Activated CD8-positive, alpha-beta memory T cell treated with anti-CD3 and anti-CD28 coated beads for 36 hours (primary cell): ENCODE results near the gene YES1. TPM values are rescaled to one million over a fixed set of nuclear protein-coding genes. Genes with fewer than 3 reads are reported as not detected.

ENCODE experiments used
- CTCF ChIA-PET: fragments of 350-600 bp; sonication (Branson Sonifier 250); formaldehyde crosslinking; loops from one replicate; lab custom pipeline; 2021; ENCODE audit warnings: antibody characterized with exemption; lab: Charles Lee
- POLR2A ChIA-PET: fragments of 350-600 bp; sonication (Branson Sonifier 250); formaldehyde crosslinking; loops from one replicate; lab custom pipeline; 2021; ENCODE audit warnings: antibody characterized with exemption; lab: Charles Lee
- total RNA-seq, 2 experiments: library from RNA; stranded (reverse); gene quantifications; one replicate each; pipeline ENCODE4 v1.2.3, GENCODE V29; 2021

The YES1 gene
- total RNA-seq, 2 experiments from 2014 or later = 27.4 to 32.2 TPM

DNA sequence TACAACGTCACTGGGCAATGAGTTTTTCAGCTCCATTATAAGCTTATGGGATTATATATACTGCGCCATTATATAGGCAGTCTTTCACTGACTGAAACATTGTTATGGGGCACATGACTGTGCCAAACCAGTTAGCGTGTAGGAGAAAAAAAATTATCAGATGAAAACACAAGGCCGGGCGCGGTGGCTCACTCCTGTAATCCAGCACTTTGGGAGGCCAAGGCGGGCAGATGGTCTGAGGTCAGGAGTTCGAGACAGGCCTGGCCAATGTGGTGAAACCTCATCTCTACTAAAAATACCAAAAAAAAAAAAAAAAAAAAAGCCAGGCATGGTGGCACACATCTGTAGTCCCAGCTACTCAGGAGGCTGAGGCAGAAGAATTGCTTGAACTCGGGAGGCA, 129.6 kb downstream of the YES1 start:
- CTCF ChIA-PET = interaction anchor here (1.5 to 2.1 kb wide), 2 partner anchors 25 to 58 kb away, joined by 4 read pairs; partner anchors contain the start of gene TYMS

DNA sequence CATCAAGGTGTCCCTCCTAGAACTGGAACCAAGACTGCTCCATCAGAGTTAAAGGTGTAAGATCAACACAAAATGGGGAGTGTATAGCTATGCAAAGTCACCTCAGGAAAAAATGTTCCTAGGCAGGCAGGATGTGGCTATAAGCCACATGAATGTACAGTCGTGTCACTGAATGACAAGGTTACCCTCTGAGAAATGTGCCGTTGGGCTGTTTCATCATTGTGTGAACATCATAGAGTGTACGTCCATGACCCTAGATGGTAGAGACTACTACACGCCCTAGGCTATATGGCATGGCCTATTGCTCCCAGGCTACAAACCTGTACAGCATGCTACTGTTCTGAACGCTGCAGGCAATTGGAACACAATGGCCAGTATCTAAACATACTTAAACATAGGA, 130.1 kb downstream of the YES1 start:
- CTCF ChIA-PET = interaction anchor here (1.5 to 2.1 kb wide), 2 partner anchors 24 to 58 kb away, joined by 4 read pairs; partner anchors contain the start of gene TYMS
- POLR2A ChIA-PET = interaction anchor here (0.6 kb wide), 1 partner anchor 151 kb away, joined by 5 read pairs; no protein-coding TSS in a partner anchor

More for the DNA sequence above, 129.6 kb downstream of the YES1 start:
- POLR2A ChIA-PET = interaction anchor here (0.7 kb wide), 1 partner anchor 99 kb away, joined by 3 read pairs; no protein-coding TSS in a partner anchor

DNA sequence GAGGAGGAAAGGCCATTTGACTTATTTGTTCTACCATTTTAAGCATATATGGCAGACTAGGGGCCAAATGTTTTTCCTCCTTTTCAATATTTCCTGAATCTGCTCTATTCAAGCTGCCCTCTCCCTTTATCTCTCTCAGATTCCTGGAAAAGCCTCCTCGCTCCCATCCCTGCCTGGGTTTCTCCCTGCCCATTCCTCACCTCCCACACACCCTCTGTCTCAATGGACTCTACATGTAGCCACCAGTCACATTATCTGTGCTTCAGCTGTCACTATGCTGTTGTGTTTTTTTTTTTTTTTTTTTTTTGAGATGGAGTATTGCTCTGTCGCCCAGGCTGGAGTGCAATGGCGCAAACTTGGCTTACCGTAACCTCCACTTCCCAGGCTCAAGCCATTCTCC, 131.7 kb downstream of the YES1 start:
- CTCF ChIA-PET = interaction anchor here (0.6 to 2.1 kb wide), 4 partner anchors 11 to 231 kb away, joined by 3 to 4 read pairs (median 3); partner anchors contain the start of gene TYMS
- POLR2A ChIA-PET = no interaction called here

DNA sequence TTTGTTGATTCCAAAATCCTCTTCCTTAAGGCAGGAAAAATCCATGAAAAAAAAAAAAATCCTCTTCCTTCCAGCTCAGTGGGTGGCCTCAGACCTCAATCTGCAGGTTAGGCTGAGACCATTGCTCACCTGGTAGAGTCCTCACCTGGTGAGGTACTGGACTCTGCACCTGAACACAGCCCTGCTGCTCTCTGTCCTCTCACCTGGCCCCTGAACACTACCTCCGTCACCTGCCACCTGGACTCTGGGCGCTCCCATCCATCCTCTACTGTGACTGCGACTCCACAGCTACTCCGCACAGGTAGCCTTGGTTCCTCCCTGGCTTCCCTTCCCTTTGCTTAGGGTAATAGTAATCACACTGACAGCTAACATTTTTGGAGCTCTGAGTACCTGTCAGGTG, 132.5 kb downstream of the YES1 start:
- CTCF ChIA-PET = no interaction called here
- POLR2A ChIA-PET = interaction anchor here (0.6 kb wide), 1 partner anchor 30 kb away, joined by 3 read pairs; no protein-coding TSS in a partner anchor

DNA sequence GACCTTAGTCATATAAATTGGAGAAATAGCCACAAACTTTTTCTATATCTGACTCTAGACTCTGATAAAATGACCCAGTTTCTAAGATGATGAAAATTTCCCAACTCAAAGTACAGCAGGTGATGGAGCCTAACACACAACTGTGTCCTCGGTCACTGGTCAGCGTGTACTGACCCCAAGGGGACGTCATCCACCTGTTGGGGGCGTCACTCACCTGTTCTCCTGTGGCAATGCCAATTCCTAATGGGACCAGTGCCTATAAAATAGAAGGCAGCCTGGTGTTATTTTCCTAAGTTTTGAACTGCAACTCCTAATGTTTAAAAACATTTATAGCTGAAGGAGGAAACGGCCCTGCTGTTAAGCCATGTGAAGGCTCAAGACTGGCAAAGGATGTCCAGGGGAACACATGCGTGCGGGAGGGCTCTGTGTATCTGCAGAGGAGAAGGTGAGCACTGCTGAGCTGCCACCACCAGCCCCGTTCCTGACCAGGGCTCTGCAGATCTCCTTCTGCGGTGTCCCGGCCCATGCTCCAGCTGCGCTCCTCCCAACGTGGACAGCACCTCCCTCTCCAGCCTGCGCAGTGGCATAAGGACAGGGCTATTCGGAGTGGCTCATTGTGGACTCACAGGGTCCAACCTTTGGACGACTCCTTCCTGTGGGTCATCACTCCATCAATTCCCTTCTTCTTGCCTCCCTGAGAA, 133.4 kb downstream of the YES1 start:
- CTCF ChIA-PET = no interaction called here
- POLR2A ChIA-PET = interaction anchor here (0.6 kb wide), 1 partner anchor 29 kb away, joined by 3 read pairs; no protein-coding TSS in a partner anchor

DNA sequence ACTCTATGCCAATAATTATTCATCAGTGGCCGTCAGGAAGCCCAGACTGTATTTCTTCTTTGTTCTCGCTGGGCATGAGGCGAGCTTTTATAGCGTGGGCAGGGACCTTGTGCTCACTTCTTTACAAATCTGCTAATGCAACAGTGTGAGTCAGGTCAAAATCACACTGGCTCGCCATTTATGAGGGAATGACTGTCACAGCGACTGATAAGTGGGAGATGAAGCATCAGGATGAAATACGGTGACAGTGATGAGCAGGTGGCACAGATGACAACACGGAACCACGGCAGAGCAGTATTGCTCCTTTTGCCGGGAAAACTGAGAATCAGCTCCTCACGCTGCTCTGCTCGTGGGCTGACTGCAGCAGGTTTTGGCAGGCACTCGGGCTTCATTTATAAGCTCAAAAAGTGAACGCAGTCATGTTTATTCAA, 134.1 kb downstream of the YES1 start:
- ChIA-PET POLR2A (no interaction called here), CTCF (no interaction called here)

DNA sequence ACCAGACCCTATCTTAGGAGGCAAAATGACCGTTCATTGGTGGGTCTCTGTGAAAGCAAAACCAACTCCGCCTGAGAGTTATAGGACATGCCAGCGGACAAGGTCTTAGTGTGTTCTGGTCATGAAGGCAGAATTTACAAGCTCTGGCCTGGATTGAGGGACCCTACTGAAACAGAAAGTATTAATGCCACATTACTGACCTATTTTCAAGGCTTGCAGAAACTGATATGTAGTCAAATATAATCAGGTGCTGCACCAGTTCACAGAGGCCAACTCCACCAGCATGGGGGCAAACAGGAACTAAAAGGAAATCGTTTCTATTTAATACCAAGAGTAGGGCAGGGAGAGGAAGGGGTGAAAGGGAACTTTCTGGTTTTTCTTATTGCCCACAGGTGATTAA, 134.9 kb downstream of the YES1 start:
- ChIA-PET CTCF (no interaction called here), POLR2A (no interaction called here)

DNA sequence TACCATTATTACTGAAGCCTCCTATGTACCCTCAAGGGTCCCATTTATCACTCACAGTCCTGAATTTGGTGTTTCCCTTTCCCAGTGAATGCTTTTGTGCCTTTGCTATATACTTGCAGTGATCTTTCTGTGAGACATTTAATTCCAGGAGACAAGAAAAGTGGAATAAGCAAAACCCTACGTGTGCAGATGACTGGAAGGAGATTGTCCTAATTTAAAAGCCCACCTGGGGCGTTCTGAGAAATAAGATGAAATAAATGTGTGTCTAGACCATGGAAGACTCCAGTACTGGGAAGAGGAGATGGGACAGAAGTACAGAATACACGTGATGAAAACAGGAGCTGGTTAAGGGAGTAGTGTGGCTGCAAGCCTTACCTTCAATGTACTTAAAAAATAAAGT, 135.3 kb downstream of the YES1 start:
- ChIA-PET POLR2A (no interaction called here), CTCF (no interaction called here)

DNA sequence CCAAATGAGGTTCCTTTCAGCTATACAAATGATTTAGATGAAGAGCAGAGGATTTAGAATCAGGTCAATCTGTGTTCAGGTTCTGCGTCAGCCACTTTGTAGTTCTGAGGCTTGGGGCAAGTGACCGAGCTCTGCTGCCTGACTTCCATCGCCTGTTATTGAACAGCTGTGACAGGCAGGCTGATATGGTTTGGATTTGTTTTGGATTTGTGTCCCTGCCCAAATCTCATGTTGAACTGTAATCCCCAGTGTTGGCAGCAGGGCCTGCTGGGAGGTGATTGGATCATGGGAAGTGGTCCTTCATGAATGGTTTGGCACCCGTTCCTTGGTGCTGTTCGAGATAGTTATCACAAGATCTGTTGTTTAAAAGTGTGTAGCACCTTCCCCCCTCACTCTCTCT, 136.0 kb downstream of the YES1 start:
- ChIA-PET POLR2A (no interaction called here), CTCF (interaction anchor here (0.9 kb wide), 1 partner anchor 9 kb away, joined by 3 read pairs; no protein-coding TSS in a partner anchor)

DNA sequence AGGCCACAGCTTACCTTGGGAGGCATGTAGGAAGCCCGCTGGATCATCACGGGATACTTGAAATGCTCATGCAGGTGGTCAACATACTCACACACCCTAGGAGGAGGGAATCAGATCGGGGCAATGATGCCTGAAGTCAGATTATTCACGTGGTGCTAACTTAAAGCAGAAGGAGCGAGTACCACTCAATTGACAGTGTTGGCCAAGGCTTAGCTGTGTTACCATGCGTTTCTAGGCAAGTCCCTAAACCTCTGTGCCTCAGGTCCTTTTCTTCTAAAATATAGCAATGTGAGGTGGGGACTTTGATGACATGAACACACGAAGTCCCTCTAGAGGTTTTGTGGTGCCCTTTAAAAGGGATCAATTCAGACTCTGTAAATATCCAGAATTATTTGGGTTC, 136.7 kb downstream of the YES1 start:
- POLR2A ChIA-PET = no interaction called here

DNA sequence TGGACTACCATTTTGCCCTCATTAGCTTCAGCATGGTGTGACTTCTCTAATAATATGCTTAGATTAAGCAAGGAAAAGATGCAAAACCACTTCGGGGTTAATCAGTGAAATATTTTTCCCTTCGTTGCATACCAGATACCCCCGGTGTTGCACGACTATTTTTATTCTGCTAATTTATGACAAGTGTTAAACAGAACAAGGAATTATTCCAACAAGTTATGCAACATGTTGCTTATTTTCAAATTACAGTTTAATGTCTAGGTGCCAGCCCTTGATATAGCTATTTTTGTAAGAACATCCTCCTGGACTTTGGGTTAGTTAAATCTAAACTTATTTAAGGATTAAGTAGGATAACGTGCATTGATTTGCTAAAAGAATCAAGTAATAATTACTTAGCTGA, 138.3 kb downstream of the YES1 start:
- CTCF ChIA-PET = interaction anchor here (0.9 kb wide), 1 partner anchor 43 kb away, joined by 3 read pairs; no protein-coding TSS in a partner anchor

More for the DNA sequence above, 136.7 kb downstream of the YES1 start:
- CTCF ChIA-PET = interaction anchor here (0.5 kb wide), 1 partner anchor 157 kb away, joined by 3 read pairs; no protein-coding TSS in a partner anchor

DNA sequence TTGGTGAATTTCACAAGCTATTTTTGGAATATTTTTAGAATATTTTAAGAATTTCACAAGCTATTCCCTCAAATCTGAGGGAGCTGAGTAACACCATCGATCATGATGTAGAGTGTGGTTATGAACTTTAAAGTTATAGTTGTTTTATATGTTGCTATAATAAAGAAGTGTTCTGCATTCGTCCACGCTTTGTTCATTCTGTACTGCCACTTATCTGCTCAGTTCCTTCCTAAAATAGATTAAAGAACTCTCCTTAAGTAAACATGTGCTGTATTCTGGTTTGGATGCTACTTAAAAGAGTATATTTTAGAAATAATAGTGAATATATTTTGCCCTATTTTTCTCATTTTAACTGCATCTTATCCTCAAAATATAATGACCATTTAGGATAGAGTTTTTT, 138.7 kb downstream of the YES1 start:
- ChIA-PET CTCF (interaction anchor here (0.9 to 1.0 kb wide), 2 partner anchors 39 to 42 kb away, joined by 3 read pairs; partner anchors contain the start of gene ENOSF1), POLR2A (interaction anchor here (1.4 kb wide), 1 partner anchor 15 kb away, joined by 8 read pairs; no protein-coding TSS in a partner anchor)

More for the DNA sequence above, 138.3 kb downstream of the YES1 start:
- POLR2A ChIA-PET = interaction anchor here (0.7 to 1.4 kb wide), 2 partner anchors 15 to 42 kb away, joined by 5 to 8 read pairs; no protein-coding TSS in a partner anchor

Other genes starting within 250 kb of the YES1 start
- gene CETN1, start 231.9 kb downstream of the YES1 start, total RNA-seq = not detected
- not detected for gene CLUL1, start 215.3 kb downstream of the YES1 start, total RNA-seq
- 100 to 1,000 TPM; 314 to 318 TPM for gene TYMS, start 154.6 kb downstream of the YES1 start, total RNA-seq
- 10 to 100 TPM; 74.0 to 75.2 TPM for gene ENOSF1, start 99.6 kb downstream of the YES1 start, total RNA-seq
- gene ADCYAP1, start 92.6 kb upstream of the YES1 start, total RNA-seq = not detected